KMS-11 (cell line): ENCODE measurements around the gene ITGB3.

Source experiments
- H2AFZ ChIP-seq: fragments of 200-600 bp; sonication (generic); 2 replicates; pipeline ENCODE4 v1.6.1; 2016; ENCODE audit warnings: antibody characterized with exemption, mixed run types, low read depth
- H3K27ac ChIP-seq: fragments of 200-600 bp; sonication (generic); 2 replicates; pipeline ENCODE4 v1.6.1; 2016; ENCODE audit warnings: mild to moderate bottlenecking, mixed run types
- H3K27me3 ChIP-seq: fragments of 200-600 bp; sonication (generic); 2 replicates; pipeline ENCODE4 v1.6.1; 2017; ENCODE audit warnings: mild to moderate bottlenecking, low read depth, mixed run types, moderate library complexity; ENCODE audit not compliant: insufficient read depth
- H3K36me3 ChIP-seq: fragments of 200-600 bp; sonication (generic); 2 replicates; pipeline ENCODE4 v1.6.1; 2017; ENCODE audit warnings: mild to moderate bottlenecking, mixed run types; ENCODE audit not compliant: insufficient read depth
- H3K4me1 ChIP-seq: fragments of 200-600 bp; sonication (generic); 2 replicates; pipeline ENCODE4 v1.6.1; 2016; ENCODE audit warnings: mild to moderate bottlenecking, low read depth, mixed run types; ENCODE audit not compliant: poor library complexity, severe bottlenecking
- H3K4me2 ChIP-seq: fragments of 200-600 bp; sonication (generic); 2 replicates; pipeline ENCODE4 v1.7.0; 2016; ENCODE audit warnings: mild to moderate bottlenecking, mixed run types
- H3K4me3 ChIP-seq: fragments of 200-600 bp; sonication (generic); IDR thresholded peaks from 2 replicates; pipeline ENCODE4 v1.6.1; 2017; ENCODE audit warnings: low read depth, low read length, mixed read lengths; ENCODE audit not compliant: insufficient read depth
- H3K79me2 ChIP-seq: fragments of 200-600 bp; sonication (generic); 2 replicates; pipeline ENCODE4 v1.6.1; 2016; ENCODE audit warnings: low read depth, mixed run types; ENCODE audit not compliant: insufficient read depth
- H3K9ac ChIP-seq: fragments of 200-600 bp; sonication (generic); 2 replicates; pipeline ENCODE4 v1.6.1; 2016; ENCODE audit warnings: mild to moderate bottlenecking, mixed run types
- H4K20me1 ChIP-seq: fragments of 200-600 bp; sonication (generic); 2 replicates; pipeline ENCODE4 v1.6.1; 2016; ENCODE audit warnings: mild to moderate bottlenecking, mixed run types; ENCODE audit not compliant: insufficient read depth
- TF ChIP-seq, protein P1 (sequence below): fragments of 200-600 bp; sonication (generic); conservative IDR thresholded peaks from 2 replicates; pipeline ENCODE4 v1.6.1; 2017; ENCODE audit warnings: low read depth, mild to moderate bottlenecking, antibody characterized with exemption, low read length, moderate library complexity, mixed read lengths

Gene ITGB3

DNA sequence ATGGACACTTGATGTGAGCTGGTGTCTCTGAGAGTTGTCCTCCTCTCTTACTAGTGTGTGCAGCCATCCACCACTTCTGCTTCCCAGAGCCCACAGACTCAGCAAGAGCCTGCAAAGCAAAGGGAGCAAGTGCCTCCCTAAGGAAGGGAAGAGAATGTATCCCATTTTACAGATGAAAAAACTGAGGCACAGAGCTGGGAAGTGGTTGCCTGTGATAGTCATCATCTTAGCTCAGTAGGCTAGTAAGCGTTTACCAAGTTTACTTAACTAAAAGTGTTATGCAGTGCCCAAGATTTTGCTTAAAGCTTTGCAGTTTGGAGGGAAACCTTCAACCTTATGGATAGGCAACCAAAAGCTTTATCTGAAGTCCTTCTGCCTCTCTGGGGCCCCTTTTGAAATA lies 47.1 kb downstream of the ITGB3 start:
- H3K4me2 ChIP-seq = no peak overlapping the region

DNA sequence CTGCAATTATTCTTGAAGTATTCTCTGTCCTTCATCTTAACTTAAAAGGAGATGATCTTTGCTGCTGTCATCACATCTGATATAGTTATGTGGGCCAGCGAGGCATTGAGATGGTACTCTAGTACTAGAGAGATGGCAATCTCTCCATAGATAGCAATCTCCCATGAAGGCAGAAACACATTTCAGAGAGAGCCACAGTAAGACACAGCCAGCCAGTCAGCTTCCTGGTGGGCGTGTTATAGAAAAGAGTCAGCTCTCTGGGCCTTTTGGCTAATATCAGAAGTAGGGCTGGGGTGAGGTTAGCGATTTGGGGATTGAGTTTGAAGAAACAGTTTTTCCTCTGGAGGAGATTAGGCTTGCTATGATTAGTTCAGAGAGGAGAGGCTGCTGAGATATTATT lies 47.5 kb downstream of the ITGB3 start:
- Histone ChIP-seq H3K4me2 (no peak overlapping the region), H3K27ac (no peak overlapping the region), H3K4me1 (peaks cover 13% of the 10 kb centered on the region), H3K79me2 (no peaks in the 10 kb centered on the region), H3K27me3 (no peaks in the 10 kb centered on the region), H3K4me3 (no peak overlapping the region), H3K36me3 (no peaks in the 10 kb centered on the region), H3K9ac (no peak overlapping the region), H4K20me1 (no peaks in the 10 kb centered on the region), H2AFZ (no peak overlapping the region)
- TF ChIP-seq, protein P1, sequence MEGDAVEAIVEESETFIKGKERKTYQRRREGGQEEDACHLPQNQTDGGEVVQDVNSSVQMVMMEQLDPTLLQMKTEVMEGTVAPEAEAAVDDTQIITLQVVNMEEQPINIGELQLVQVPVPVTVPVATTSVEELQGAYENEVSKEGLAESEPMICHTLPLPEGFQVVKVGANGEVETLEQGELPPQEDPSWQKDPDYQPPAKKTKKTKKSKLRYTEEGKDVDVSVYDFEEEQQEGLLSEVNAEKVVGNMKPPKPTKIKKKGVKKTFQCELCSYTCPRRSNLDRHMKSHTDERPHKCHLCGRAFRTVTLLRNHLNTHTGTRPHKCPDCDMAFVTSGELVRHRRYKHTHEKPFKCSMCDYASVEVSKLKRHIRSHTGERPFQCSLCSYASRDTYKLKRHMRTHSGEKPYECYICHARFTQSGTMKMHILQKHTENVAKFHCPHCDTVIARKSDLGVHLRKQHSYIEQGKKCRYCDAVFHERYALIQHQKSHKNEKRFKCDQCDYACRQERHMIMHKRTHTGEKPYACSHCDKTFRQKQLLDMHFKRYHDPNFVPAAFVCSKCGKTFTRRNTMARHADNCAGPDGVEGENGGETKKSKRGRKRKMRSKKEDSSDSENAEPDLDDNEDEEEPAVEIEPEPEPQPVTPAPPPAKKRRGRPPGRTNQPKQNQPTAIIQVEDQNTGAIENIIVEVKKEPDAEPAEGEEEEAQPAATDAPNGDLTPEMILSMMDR = no peak

More for the DNA sequence above, 47.1 kb downstream of the ITGB3 start:
- Histone ChIP-seq H3K27ac (no peak overlapping the region), H3K36me3 (no peaks in the 10 kb centered on the region), H2AFZ (no peak overlapping the region), H3K79me2 (no peaks in the 10 kb centered on the region), H3K27me3 (no peaks in the 10 kb centered on the region), H3K9ac (no peak overlapping the region), H3K4me3 (no peak overlapping the region), H3K4me1 (peaks cover 9% of the 10 kb centered on the region), H4K20me1 (no peaks in the 10 kb centered on the region)
- TF ChIP-seq, protein P1 = no peak

DNA sequence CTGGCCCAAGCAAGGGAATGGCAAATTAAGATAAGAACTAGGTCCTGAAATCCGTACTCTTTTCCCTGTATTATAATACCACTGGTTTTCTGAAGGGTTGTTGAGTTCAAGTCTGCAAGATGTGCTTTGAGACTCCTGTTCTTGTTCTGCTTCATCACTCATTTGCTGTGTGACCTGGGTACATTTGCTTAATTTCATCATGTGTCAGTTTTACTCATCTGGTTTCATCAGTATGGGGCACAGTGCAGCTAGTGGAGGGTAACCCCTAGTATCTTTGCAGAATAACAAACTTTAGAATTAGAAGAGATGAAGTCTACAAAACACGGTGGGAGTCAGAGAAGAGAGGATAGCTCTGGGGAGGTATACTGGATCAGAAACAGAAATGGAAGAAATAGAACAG lies 48.2 kb downstream of the ITGB3 start:
- no peak overlapping the region for H3K4me3 ChIP-seq
- H4K20me1 ChIP-seq = no peaks in the 10 kb centered on the region
- H2AFZ ChIP-seq = no peak overlapping the region
- no peaks in the 10 kb centered on the region for H3K79me2 ChIP-seq
- no peak overlapping the region for H3K4me2 ChIP-seq
- TF ChIP-seq, protein P1 = no peak
- no peak overlapping the region for H3K27ac ChIP-seq
- H3K9ac ChIP-seq = no peak overlapping the region
- peaks cover 13% of the 10 kb centered on the region for H3K4me1 ChIP-seq
- no peaks in the 10 kb centered on the region for H3K27me3 ChIP-seq
- H3K36me3 ChIP-seq = no peaks in the 10 kb centered on the region

DNA sequence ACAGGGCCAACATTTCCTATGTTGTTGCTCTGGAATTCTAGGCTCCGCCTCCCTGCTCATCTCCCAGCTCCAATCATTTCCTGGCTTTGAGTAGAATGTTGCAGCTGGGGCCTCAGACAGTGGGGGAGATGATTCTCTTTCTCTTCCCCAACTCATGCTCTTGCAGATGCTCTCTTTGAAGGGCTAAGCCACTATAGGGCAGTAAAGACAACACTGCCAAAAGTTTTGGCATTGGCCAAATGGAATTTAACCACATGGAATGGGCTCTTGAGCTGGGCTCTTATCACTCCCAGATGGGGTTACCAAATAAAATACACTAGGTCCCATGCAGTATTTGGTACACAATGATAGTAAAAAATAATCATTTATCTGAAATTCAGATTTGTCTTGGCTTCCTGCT lies 50.6 kb downstream of the ITGB3 start:
- Histone ChIP-seq H3K4me2 (no peak overlapping the region), H2AFZ (no peak overlapping the region), H3K4me1 (peaks cover 13% of the 10 kb centered on the region), H3K4me3 (no peak overlapping the region), H4K20me1 (no peaks in the 10 kb centered on the region), H3K27me3 (no peaks in the 10 kb centered on the region), H3K27ac (no peak overlapping the region), H3K79me2 (no peaks in the 10 kb centered on the region), H3K9ac (no peak overlapping the region), H3K36me3 (no peaks in the 10 kb centered on the region)
- TF ChIP-seq, protein P1 = no peak
